HL-60/S4 treated with phorbol 12-myristate 13-acetate at 8.2 ng/mL for 4 days and 3 days (cell line): ENCODE measurements around the gene TBC1D22A.

Experiments used
- in situ Hi-C: fragments of 300-500 bp; cut with MboI; formaldehyde crosslinking; loops from 2 replicates; pipeline ENCODE4 v1.15.0; 2022; ENCODE audit warnings: low sequenced_read_pairs

TBC1D22A gene

GRCh38 chr22:47190276-47190956, 428.0 kb downstream of the TBC1D22A start:
- in situ Hi-C loops, result loop anchor here (25.0 kb wide), 1 partner anchor 103 kb away; no protein-coding TSS in a partner anchor

DNA sequence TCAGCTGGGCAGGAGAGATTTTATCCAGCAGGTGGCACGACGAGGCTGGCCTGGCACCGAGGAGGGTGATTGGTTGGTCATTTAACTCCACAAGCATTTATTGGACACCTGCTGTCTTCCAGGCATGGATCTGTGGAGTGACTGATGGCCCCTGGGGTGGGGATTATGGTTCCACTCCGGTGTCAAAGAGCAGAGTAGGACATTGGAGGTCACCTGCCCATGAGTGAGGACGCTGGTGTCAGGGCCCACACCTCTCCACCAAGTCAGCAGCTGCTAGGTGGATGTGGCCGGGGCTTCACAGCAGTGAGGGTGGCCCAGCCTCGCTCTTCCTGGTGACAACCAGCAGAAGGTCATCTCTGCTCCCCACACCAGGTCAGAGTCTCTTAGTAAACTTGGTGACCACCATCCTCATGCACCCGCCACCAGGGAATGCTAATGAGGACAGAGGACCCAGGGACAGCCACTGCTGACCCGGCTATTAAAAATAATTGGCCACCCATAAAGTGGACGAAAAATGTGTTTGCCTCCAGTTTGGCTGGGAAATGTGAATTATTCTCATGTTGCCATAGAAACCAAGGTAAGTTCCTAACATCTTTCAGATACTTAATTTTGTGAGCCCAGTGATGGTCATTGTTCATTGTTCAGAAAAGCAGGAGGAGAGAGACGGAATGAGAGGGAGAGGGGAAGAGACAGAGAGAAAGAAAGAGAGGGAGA, 428.7 kb downstream of the TBC1D22A start:
- in situ Hi-C loops, result loop anchor here (25.0 kb wide), 1 partner anchor 104 kb away; no protein-coding TSS in a partner anchor

DNA sequence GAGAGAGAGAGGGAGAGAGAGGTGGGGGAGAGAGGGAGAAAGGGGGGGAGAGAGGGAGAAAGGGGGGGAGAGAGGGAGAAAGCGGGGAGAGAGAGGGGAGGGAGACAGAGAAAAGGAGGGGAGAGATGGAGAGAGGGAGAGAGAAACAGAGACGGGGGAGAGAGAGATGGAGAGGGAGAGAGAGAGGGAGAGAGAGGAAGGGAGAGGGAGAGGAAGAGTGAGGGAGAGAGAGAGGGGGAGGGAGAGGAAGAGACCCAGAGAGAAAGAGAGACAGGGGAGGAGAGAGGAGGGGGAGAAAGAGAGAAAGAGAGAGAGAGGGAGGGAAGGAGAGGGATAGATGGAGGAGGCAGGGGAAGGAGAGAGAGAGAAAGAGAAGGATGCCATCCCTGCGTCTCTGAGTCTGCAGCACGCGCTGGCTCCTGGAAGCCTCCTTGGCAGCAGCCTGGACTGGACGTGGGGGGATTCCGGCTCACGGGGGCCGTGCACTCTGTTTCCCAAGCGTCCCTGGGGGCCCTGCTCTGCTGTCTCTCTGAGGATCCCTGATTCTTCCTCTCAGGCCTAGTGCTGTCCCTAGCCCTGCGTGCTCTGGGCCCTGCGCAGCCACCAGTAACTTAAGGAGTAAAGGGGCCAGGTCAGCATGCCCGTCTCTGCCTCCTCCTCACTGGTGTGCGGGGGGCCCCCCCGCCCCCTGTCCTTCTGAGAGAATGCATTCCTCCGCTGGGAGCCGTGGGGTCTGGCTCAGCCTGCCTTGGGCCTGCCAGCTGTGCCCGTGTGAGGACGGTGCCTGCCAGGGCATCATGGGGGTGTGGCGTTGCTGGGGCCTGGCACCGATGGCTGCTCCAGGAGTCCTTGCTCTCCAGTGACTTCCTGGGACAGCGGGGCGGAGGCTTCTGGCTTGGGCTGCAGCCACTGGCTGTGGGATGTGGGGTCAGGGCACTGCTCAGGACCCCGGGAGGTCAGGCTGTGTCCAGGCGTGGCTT, 429.5 kb downstream of the TBC1D22A start:
- in situ Hi-C loops, result loop anchor here (25.0 kb wide), 1 partner anchor 105 kb away; no protein-coding TSS in a partner anchor

- in situ Hi-C loops, result loop anchor here (25.0 kb wide), 1 partner anchor 106 kb away; no protein-coding TSS in a partner anchor
Observed at GRCh38 chr22:47192651-47193437, 430.4 kb downstream of the TBC1D22A start.

DNA sequence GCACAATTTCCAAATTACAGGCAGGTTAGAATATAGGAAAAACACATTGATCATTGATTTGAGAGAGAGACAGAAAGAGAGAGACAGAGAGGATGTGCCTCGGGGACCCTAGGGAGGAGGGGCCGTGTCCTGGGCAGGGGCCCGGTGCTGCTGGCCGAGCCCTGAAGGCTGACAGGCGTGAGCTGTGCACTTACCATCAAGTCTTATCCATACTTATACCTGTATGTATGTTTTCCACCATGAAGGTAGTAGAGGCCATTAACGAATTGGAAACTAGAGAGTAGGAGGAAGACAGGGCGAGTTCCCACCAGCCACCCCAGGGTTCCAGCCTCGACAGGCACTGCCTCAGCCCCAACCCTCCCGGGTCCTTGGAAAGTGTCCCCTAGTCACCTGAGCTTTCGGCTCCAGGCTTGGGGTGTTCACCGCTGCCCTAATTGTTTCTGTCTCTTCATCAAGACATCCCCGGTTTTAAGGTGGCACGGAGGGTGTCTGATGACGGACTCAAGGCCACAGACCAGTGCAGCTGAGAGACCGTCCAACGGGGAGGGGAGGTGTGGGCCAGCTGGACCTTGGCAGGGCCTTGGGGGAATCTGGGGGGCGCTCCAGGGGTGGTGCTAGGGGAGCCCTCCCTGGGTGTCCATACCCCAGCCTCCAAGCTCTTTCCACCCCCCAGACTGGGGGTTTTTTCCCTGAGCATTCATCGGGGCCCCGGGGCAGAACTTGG, 431.3 kb downstream of the TBC1D22A start:
- in situ Hi-C loops, result loop anchor here (25.0 kb wide), 1 partner anchor 106 kb away; no protein-coding TSS in a partner anchor

- in situ Hi-C loops, result loop anchor here (25.0 kb wide), 1 partner anchor 107 kb away; no protein-coding TSS in a partner anchor
Observed at GRCh38 chr22:47194476-47195155, 432.2 kb downstream of the TBC1D22A start.

GRCh38 chr22:47195156-47195483, 432.7 kb downstream of the TBC1D22A start:
- in situ Hi-C loops, result loop anchor here (25.0 kb wide), 1 partner anchor 108 kb away; no protein-coding TSS in a partner anchor

GRCh38 chr22:47195484-47196165, 433.2 kb downstream of the TBC1D22A start:
- in situ Hi-C loops, result loop anchor here (25.0 kb wide), 1 partner anchor 108 kb away; no protein-coding TSS in a partner anchor

DNA sequence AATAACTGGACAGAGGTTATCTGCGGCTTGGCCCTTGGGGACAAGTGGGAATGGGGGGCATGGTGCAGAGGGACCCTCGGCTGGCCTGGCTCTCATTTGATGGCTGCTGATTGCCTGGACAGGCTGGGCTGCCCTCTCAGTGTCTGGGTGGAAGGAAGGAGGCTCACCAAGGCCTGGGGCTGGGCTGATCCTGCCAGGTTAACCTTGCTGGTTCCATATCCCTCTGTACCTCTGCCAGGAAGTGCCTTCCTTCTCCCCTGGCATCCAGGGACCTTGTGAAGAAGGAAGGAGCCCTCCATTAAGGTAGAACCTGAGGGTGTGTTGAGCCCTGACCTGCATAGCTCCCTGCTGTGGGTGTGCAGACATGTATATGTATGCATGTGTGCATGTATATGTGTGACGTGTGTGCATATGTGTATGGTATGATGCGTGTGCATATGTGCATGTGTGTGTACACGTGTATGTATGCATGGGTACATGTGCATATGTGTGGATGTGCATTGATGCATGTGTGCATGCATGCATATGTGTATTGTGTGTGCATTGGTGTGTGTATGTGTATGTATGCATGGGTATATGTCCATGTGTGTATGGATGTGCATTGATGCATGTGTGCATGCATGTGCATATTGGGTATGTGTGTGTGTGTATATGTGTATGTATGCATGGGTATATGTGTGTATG, 433.9 kb downstream of the TBC1D22A start:
- in situ Hi-C loops, result loop anchor here (25.0 kb wide), 1 partner anchor 109 kb away; no protein-coding TSS in a partner anchor

DNA sequence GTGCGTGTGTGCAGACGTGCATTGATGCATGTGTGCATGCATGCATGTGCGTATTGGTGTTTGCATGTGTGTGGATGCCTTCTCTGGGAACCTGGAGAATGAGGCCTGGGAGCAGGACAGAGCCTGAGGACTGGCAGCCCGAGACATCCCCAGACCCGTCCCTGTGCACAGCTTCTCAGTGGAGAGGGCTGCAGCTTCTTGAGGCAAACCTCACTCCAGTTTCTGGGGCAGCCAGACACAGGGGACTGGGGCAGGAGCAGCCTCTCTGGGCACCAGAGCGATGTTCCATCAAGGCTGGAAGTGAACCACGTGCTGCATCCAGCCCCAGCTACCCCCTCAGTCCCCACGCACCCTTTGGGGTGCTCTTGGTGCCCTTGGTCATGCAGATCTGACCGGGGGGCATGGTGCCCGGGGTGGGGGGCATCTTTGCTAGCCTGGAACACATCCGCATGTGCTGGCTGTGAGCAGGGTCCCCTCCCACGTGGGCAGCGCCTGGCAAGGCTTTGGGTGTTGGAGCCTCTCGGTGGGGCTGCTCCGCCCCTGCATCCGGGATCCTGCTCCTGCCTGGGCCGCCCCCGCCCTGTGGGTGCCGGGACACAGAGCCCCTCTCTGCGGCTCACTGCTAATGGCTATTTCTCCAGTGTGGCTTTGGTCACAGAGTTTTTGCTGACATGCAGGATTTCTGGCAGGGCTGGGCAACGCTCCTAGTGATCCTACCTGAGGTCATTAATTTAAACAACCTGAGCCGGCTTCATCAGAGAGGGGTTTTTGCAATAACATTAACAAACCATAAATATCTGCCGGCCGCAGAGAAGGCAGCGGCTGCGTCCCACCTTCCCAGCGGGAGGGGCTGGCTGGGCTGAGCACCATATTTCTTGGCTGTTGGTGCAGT, 434.7 kb downstream of the TBC1D22A start:
- in situ Hi-C loops, result loop anchor here (25.0 kb wide), 1 partner anchor 110 kb away; no protein-coding TSS in a partner anchor

DNA sequence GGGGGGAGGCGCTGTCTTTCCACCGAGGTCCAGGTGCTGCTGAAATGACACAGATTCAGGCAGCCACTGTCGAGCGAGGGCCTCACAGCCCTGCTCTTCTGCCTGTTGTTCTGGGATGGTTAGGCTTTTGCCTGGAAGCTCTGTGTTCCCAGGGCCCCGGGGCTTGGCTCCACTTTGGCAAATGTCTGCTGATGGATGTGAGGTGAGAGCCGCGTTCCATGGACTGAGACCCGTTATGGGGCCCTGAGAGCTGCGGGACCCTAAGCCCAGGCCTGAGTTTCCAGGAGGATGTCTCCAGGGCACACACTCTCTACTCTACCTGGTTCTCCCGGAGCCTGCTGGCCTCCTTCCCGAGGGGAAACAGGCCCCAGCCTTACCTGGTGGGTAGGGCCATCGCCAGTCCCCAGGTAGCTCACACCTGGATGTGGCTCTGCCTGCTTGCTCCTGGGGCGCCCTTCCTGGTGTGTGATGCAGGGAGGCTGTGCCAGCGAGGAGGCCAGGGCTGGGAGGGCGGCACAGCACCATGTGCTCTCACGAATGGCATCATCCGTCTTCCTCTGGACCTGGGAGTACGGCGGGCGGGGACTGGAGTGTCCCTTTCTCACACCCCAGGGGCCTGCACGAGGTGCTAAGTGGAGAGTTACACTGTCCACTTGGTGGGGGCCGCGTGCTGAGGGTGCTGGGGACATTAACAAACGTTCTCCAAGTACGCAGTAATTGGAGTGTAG, 435.5 kb downstream of the TBC1D22A start:
- in situ Hi-C loops, result loop anchor here (25.0 kb wide), 1 partner anchor 111 kb away; no protein-coding TSS in a partner anchor

- in situ Hi-C loops, result loop anchor here (25.0 kb wide), 1 partner anchor 112 kb away; no protein-coding TSS in a partner anchor
Observed at GRCh38 chr22:47198801-47199251, 436.4 kb downstream of the TBC1D22A start.

DNA sequence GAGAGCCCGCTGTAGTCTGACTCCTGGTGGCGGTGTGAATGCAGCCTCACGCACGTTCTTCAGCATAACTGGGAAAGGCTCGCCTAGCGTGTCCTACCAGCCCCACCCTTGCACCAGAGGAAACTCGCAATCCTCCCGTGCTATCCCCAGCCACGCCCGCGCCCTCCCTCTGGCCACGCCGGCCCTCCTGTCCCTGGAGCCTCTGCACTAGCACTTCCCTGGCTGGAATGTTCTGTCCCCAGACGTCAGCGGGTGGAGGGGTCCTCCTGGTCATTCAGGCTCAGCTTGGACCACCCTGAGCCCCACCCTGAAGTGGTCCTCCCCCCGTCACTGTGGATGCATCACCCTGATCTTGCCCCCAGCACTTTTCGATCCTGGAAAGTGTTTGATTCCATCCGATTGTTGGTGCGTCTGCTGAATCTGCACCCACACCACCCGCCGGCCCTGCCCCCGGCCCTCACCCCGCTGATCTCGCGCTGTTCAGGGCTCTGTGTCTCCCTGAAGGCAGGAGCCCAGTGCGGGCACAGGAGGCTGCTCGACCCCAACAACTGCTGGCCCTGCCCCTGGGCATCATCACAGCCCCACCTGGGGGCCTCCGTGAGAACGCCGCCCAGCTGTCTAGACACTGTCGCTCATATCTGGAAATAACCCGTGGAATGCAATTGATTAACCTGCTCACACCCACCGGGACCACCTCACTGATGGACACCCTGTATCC, 437.0 kb downstream of the TBC1D22A start:
- in situ Hi-C loops, result loop anchor here (25.0 kb wide), 1 partner anchor 112 kb away; no protein-coding TSS in a partner anchor

DNA sequence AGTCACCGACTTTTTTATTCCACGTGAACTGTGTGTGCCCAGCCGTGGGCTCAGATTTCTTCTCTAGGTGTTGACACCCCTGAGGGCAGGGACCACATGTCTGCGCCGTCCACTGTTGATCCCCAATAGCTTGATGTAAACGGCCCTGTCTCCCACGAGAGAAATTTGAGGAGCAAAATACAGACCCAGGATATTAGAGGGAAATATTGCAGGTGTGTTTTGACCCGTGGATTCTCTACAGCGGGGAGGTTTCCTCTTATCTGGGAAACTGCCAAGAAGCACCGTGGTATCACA, 437.5 kb downstream of the TBC1D22A start:
- in situ Hi-C loops, result loop anchor here (25.0 kb wide), 1 partner anchor 113 kb away; no protein-coding TSS in a partner anchor
